Renal cortical epithelial cell (primary cell): ENCODE results near the gene SOD3. TPM values are rescaled to one million over a fixed set of nuclear protein-coding genes. Genes with fewer than 3 reads are reported as not detected.

Experiments
- DNase-seq: peaks from one replicate; pipeline ENCODE4 v3.0.0-alpha.2; 2011; ENCODE audit warnings: low read depth
- total RNA-seq: library from RNA; depleted of rRNA; stranded (reverse); fragments of >200 nt; gene quantifications from 2 replicates; pipeline ENCODE4 v1.2.3, GENCODE V29; 2014

SOD3 gene
- total RNA-seq, 1 donor from 2014 or later: 21.1 TPM

- peak; percentile 95 for DNase-seq
Observed at GRCh38 chr4:24840826-24841543, 45.6 kb downstream of the SOD3 start.

DNA sequence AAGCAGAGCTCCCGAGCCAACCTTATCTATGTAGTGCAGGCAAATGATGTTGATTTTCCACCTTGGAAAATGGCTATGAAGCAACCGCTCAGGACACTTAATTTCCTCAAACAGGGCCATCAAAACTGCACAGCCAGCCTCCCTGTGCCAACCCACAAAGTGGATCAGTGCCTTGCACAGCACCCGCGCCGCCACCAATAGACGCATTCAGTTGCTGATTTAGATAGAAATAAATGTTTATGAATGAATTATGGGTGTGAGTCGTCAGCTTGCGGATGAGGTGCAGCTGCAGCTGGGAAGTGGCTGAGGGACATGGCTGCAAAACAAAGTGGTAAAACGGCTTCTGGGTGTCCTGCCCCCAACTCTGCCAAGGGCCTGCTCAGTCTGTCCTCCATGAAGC lies 47.0 kb downstream of the SOD3 start:
- no peak for DNase-seq

DNA sequence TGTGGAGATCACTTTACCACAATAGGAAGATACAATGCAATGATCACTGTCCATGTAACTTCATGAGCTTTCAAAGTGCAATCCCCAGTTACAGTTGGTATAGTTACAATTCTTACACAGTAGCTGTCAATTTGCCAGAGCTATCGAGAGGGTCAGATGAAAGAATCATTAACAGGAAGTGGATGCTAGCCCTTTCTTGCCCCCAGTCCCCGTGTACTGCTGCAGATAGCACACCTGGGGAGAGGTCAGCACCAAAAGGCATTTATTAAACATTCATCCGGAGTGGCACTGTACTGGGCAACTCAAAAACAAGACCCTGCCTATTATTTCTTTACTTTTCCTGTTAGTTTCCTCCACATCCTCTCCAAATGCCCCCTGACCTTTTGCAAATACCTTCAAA lies 47.7 kb downstream of the SOD3 start:
- DNase-seq: peak; percentile 41

DNA sequence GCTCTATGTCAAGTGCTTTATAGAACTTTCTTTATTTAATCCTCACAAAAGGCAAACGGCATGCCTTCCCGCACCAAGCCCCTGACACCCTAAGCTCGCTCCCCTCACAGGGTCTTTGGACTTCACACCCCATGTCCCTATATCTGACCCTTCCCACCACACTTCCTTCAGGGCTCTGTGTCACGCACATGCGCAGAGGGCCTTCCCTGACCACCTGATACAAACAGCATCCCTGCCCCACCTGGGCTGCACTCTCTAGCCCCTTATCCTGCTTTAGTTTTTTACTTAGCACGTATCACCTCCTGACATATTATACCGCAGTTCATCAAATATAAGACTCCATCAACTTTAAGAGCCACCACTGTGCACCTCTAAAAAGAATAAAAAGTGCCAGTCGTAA lies 49.8 kb downstream of the SOD3 start:
- no peak for DNase-seq

DNA sequence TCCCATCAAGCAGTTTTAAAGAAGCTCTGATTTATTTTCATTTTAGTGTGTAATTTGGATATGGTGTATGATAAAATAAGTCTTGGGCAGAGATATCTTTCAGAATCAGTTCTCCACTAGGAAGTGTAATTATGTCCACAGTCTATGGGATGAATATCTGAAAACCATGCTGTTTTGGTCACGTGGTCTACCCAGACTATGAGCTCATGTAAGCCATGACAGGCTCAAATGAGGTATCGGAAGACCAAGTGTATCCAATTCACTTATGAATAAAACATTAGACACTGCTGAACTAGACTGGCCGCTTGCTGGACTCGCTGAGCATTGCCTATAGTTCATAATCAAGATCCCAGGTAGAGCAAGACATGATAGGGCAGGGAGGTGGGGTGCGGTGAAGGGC lies 50.5 kb downstream of the SOD3 start:
- no peak for DNase-seq

- no peak for DNase-seq
Observed at GRCh38 chr4:24846716-24847115, 51.3 kb downstream of the SOD3 start.

DNA sequence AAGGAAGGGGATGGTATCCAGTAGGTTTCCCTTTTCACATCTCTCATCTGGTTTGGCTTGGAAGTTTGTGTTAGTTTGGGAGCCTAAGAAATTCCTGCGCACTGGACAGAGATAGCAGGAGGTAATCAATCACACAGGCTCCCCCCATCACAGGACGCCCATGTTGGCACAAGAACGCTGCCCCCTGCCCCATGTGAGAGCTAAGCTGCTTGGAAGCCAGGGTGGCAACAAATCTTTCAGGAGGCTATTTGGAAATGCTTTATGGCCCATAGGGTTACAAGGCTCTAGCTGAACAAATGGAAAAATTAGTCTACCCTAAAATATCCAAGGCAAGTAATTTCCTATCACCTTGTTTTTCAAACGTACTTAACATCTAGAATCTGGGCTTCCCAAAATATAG lies 54.0 kb downstream of the SOD3 start:
- DNase-seq: no peak

- DNase-seq: no peak
Observed at GRCh38 chr4:24849756-24850155, 54.4 kb downstream of the SOD3 start.

Other genes starting within 250 kb of the SOD3 start
- 159 and 240 TPM in 2 replicates for gene DHX15, start 211.0 kb upstream of the SOD3 start, total RNA-seq
- 4.7 and 12.5 TPM in 2 replicates for gene CCDC149, start 117.5 kb downstream of the SOD3 start, total RNA-seq
- gene LGI2, start 235.4 kb downstream of the SOD3 start, total RNA-seq: under 0.01 and 2.4 TPM in 2 replicates